Neuronal stem cell (in vitro differentiated cells): ENCODE data around the gene ALDH3A1.
A peak's percentile ranks its signal among the peaks of the same experiment; 100 is the strongest.

Experiments used
- DNase-seq: peaks from one replicate; pipeline ENCODE4 v3.0.0-alpha.2; 2013; ENCODE audit warnings: low spot score
- H2AFZ ChIP-seq: one replicate; pipeline ENCODE4 v1.6.1; 2013; ENCODE audit warnings: mild to moderate bottlenecking, low read length, inconsistent platforms
- H2AK5ac ChIP-seq: 2 replicates; pipeline ENCODE4 v1.6.1; 2013; ENCODE audit warnings: low read depth, mild to moderate bottlenecking, inconsistent platforms, low read length, moderate library complexity, mixed read lengths
- H2BK120ac ChIP-seq: 2 replicates; pipeline ENCODE4 v1.6.1; 2013; ENCODE audit warnings: low read depth, mild to moderate bottlenecking, inconsistent platforms, low read length, moderate library complexity, mixed read lengths
- H2BK12ac ChIP-seq: one replicate; pipeline ENCODE4 v1.6.1; 2013; ENCODE audit warnings: low read length, inconsistent platforms
- H2BK15ac ChIP-seq: 2 replicates; pipeline ENCODE4 v1.6.1; 2013; ENCODE audit warnings: mild to moderate bottlenecking, low read length, inconsistent platforms, mixed read lengths
- H2BK5ac ChIP-seq: one replicate; pipeline ENCODE4 v1.6.1; 2013; ENCODE audit warnings: inconsistent platforms, mild to moderate bottlenecking, low read length, moderate library complexity
- H3K14ac ChIP-seq: one replicate; pipeline ENCODE4 v1.6.1; 2013; ENCODE audit warnings: low read length, inconsistent platforms
- H3K18ac ChIP-seq: 2 replicates; pipeline ENCODE4 v1.6.1; 2013; ENCODE audit warnings: low read length, inconsistent platforms
- H3K23ac ChIP-seq: 2 replicates; pipeline ENCODE4 v1.6.1; 2013; ENCODE audit warnings: low read depth, mild to moderate bottlenecking, mixed read lengths, low read length, inconsistent platforms; ENCODE audit not compliant: poor library complexity
- H3K27ac ChIP-seq: replicated peaks from 3 replicates; pipeline ENCODE4 v1.5.1; 2013; ENCODE audit warnings: low read length, inconsistent platforms
- H3K27me3 ChIP-seq, 3 experiments: 2 replicates each; pipeline ENCODE4 v1.6.1; 2013; ENCODE audit warnings: low read length in 3 of 3, mild to moderate bottlenecking in 2 of 3, inconsistent platforms in 1 of 3, low read depth in 1 of 3, mixed read lengths in 1 of 3, moderate library complexity in 1 of 3; ENCODE audit not compliant: control insufficient read depth in 3 of 3, insufficient read depth in 3 of 3
- H3K36me3 ChIP-seq, 2 donors: replicated peaks in 1 of 2; 2 replicates each; pipeline ENCODE4 v1.6.1; 2013; ENCODE audit warnings: low read length in 2 of 2; ENCODE audit not compliant: control insufficient read depth in 2 of 2, insufficient read depth in 2 of 2
- H3K4ac ChIP-seq: 2 replicates; pipeline ENCODE4 v1.6.1; 2013; ENCODE audit warnings: inconsistent platforms, mild to moderate bottlenecking, low read length, moderate library complexity
- H3K4me1 ChIP-seq, 2 donors: 1 replicate in 1 of 2; 2 replicates in 1 of 2; pipeline ENCODE4 v1.6.1; 2013; ENCODE audit warnings: low read length in 2 of 2, low read depth in 1 of 2; ENCODE audit not compliant: control insufficient read depth in 2 of 2, insufficient read depth in 1 of 2
- H3K4me2 ChIP-seq: one replicate; pipeline ENCODE4 v1.6.1; 2013; ENCODE audit warnings: mild to moderate bottlenecking, low read length, inconsistent platforms; ENCODE audit not compliant: insufficient read depth, poor library complexity, severe bottlenecking
- H3K4me3 ChIP-seq, 2 donors: 2 replicates each; pipeline ENCODE4 v1.5.1; 2013; ENCODE audit warnings: low read length in 2 of 2, mild to moderate bottlenecking in 2 of 2, inconsistent platforms in 1 of 2, moderate library complexity in 1 of 2
- H3K79me1 ChIP-seq: one replicate; pipeline ENCODE4 v1.6.1; 2013; ENCODE audit warnings: low read depth, mild to moderate bottlenecking, inconsistent platforms, low read length, moderate library complexity
- H3K9ac ChIP-seq: one replicate; pipeline ENCODE4 v1.6.1; 2013; ENCODE audit warnings: mild to moderate bottlenecking, low read depth, low read length, inconsistent platforms; ENCODE audit not compliant: poor library complexity
- H3K9me3 ChIP-seq, 2 donors: replicated peaks in 1 of 2; 2 replicates each; pipeline versions ENCODE3 to v1.6.1; 2013; ENCODE audit warnings: low read length in 2 of 2, mild to moderate bottlenecking in 2 of 2, inconsistent platforms in 1 of 2, low read depth in 1 of 2, mixed read lengths in 1 of 2, moderate library complexity in 1 of 2; ENCODE audit not compliant: control insufficient read depth in 2 of 2, insufficient read depth in 1 of 2
- H4K8ac ChIP-seq: one replicate; pipeline ENCODE4 v1.6.1; 2013; ENCODE audit warnings: low read depth, mild to moderate bottlenecking, inconsistent platforms, low read length, moderate library complexity
- H4K91ac ChIP-seq: one replicate; pipeline ENCODE4 v1.6.1; 2013; ENCODE audit warnings: low read length, low read depth, mild to moderate bottlenecking, inconsistent platforms; ENCODE audit not compliant: poor library complexity
- WGBS, 2 donors: extraction: QIAGEN DNeasy Blood & Tissue Kit; methylation state at CpG; one replicate each; pipeline ENCODE4 v1.1.7; 2013; ENCODE audit warnings: missing lambda C conversion rate in 2 of 2, mixed read lengths in 1 of 2; ENCODE audit not compliant: insufficient read length in 2 of 2, insufficient replicate concordance in 1 of 2; ENCODE audit errors: extremely low coverage in 2 of 2; 5-methylcytosine and 5-hydroxymethylcytosine counted together

Gene ALDH3A1

DNA sequence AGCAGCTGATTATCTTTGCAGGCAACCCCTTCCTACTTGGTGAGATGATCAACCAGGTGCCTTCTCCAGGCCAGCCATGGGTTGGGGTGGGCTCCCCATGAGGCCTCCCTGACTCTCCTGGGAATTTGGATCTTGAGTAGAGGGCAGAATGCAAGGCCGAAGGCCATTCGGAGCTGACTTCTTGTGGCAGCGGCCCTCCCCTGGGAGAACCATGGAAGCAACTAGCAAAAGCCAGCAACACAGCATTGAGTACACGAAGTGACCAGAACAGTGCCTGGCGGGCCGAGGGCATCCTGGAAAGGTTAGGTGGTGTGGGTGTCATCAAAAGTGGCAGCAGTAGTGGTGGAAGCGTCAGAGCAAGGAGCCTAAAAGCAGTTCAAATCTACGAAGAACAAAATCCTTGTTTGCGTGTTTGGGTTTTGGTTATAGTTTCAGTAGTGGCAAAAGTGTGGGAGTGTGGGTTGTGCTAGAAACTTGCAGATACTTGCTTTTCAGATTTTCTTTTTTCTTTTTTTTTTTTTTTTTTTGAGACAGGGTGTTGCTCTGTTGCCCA, 2.0 kb upstream of the ALDH3A1 start:
- Histone ChIP-seq H3K4ac (no peak overlapping the region), H3K4me2 (no peak overlapping the region), H2AK5ac (no peak overlapping the region), H3K23ac (no peak overlapping the region), H3K36me3 (no peaks in the 10 kb centered on the region), H3K79me1 (no peaks in the 10 kb centered on the region), H3K14ac (peak overlapping the region; percentile 1), H3K9me3 (no peaks in the 10 kb centered on the region), H4K91ac (no peak overlapping the region), H2AFZ (no peak overlapping the region), H2BK5ac (no peak overlapping the region), H3K27ac (no peak overlapping the region), H3K27me3 (peaks cover 0 to 56% (median 0%) of the 10 kb centered on the region in 3 experiments), H3K4me3 (no peak overlapping the region), H2BK15ac (peak overlapping the region; percentile 2), H2BK12ac (no peak overlapping the region), H3K4me1 (peaks cover 0 to 9% of the 10 kb centered on the region in 2 donors), H2BK120ac (no peak overlapping the region), H4K8ac (no peak overlapping the region), H3K18ac (no peak overlapping the region), H3K9ac (no peak overlapping the region)
- no CpG with 5 or more reads among the region's 9 CpGs for WGBS, 2 donors
- DNase-seq = no peak

DNA sequence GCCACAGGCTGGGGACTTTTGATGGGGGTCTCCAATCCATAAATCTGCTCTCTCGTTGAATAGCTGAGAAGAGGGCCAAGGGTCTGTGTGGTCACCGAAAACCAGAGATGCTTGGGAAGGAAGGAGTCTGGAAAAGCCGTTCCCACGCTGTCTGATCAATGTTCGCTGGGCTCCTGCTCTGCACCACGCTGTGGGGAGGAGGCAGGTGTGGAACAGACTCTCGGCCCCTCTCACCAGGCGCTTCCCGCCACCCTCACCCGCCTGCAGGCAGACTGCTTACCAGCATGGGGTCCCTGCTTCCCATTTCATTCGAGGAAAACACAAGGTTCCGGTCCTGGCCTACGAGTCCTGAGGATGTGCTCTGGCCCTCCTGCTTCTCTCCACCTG, 702 bp upstream of the ALDH3A1 start:
- H3K79me1 ChIP-seq = no peaks in the 10 kb centered on the region
- no CpG with 5 or more reads among the region's 13 CpGs for WGBS, 2 donors
- H2BK12ac ChIP-seq = no peak overlapping the region
- no peak overlapping the region for H3K14ac ChIP-seq
- no peaks in the 10 kb centered on the region for H3K36me3 ChIP-seq
- peaks cover 2 to 12% of the 10 kb centered on the region in 2 donors for H3K4me1 ChIP-seq
- H3K27me3 ChIP-seq = peaks cover 0 to 50% (median 0%) of the 10 kb centered on the region in 3 experiments
- peak overlapping the region; percentile 6 for H3K23ac ChIP-seq
- no peak overlapping the region for H3K4me2 ChIP-seq
- no peak overlapping the region for H2AFZ ChIP-seq
- H2BK120ac ChIP-seq = peak overlapping the region; percentile 63
- no peak overlapping the region for H3K9ac ChIP-seq
- no peak for DNase-seq
- H3K18ac ChIP-seq = peak overlapping the region; percentile 79
- peak overlapping the region; percentile 79 for H4K91ac ChIP-seq
- peak overlapping the region; percentile 44 for H2AK5ac ChIP-seq
- no peak overlapping the region for H3K27ac ChIP-seq
- no peak overlapping the region for H2BK5ac ChIP-seq
- H4K8ac ChIP-seq = no peak overlapping the region
- peak overlapping the region; percentile 88 for H2BK15ac ChIP-seq
- H3K4me3 ChIP-seq = no peak overlapping the region
- H3K4ac ChIP-seq = no peak overlapping the region
- no peaks in the 10 kb centered on the region for H3K9me3 ChIP-seq

DNA sequence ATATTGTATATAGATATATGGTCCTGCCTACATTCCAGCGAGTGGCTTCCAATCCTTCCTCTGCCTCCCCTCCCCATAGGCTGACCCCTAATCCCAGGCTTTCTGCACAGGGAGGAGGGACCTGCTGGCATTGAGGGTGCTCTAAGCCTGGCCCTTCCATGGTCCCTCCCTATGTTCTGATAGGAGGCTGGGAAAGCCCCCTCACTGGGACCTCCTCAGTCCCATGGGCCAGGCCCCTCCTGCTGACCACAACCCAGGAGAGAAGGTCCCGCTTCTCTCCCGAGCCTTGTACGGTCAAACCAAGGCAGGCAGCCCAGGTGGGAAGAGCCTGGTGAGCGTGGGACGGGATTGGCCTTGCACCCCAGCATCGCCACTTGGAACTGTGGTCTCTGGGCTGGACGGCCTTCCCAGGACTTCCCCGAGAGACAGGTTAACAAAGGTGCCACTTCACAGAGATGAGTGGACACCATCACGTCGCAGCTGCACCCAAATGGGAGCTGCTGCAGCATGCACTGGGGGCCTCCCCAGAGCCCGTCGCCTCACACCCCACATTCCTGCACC, 859 bp downstream of the ALDH3A1 start:
- peak overlapping the region; percentile 78 for H3K18ac ChIP-seq
- no peak overlapping the region for H4K8ac ChIP-seq
- H4K91ac ChIP-seq = no peak overlapping the region
- H3K9me3 ChIP-seq = peaks cover 0 to 2% of the 10 kb centered on the region in 2 donors
- H3K79me1 ChIP-seq = no peaks in the 10 kb centered on the region
- H3K4me3 ChIP-seq = no peak overlapping the region
- H3K14ac ChIP-seq = no peak overlapping the region
- peak overlapping the region; percentile 51 for H2AK5ac ChIP-seq
- H2BK15ac ChIP-seq = no peak overlapping the region
- H3K27ac ChIP-seq = no peak overlapping the region
- H3K36me3 ChIP-seq = no peaks in the 10 kb centered on the region
- peaks cover 2 to 10% of the 10 kb centered on the region in 2 donors for H3K4me1 ChIP-seq
- no peak for DNase-seq
- peak overlapping the region; percentile 7 for H3K9ac ChIP-seq
- H2BK120ac ChIP-seq = no peak overlapping the region
- peaks cover 0 to 44% (median 0%) of the 10 kb centered on the region in 3 experiments for H3K27me3 ChIP-seq
- H3K4me2 ChIP-seq = no peak overlapping the region
- WGBS, 2 donors = no CpG with 5 or more reads among the region's 13 CpGs
- H2BK5ac ChIP-seq = no peak overlapping the region
- no peak overlapping the region for H3K23ac ChIP-seq
- no peak overlapping the region for H3K4ac ChIP-seq
- no peak overlapping the region for H2AFZ ChIP-seq
- H2BK12ac ChIP-seq = no peak overlapping the region

- Histone ChIP-seq H3K4me3 (no peak overlapping the region), H3K4me1 (peaks cover 2 to 10% of the 10 kb centered on the region in 2 donors), H3K18ac (no peak overlapping the region), H3K4ac (no peak overlapping the region), H3K14ac (peak overlapping the region; percentile 85), H4K91ac (peak overlapping the region; percentile 97), H2BK12ac (peak overlapping the region; percentile 97), H2AK5ac (no peak overlapping the region), H2BK5ac (no peak overlapping the region), H3K9me3 (peaks cover 0 to 2% of the 10 kb centered on the region in 2 donors), H4K8ac (no peak overlapping the region), H2AFZ (no peak overlapping the region), H3K79me1 (no peaks in the 10 kb centered on the region), H3K36me3 (no peaks in the 10 kb centered on the region), H2BK15ac (no peak overlapping the region), H3K4me2 (no peak overlapping the region), H3K23ac (peak overlapping the region; percentile 94), H2BK120ac (no peak overlapping the region), H3K27ac (no peak overlapping the region), H3K9ac (no peak overlapping the region), H3K27me3 (peaks cover 0 to 44% (median 0%) of the 10 kb centered on the region in 3 experiments)
- no peak for DNase-seq
- no CpG with 5 or more reads among the region's 20 CpGs for WGBS, 2 donors
These were observed 1.6 kb downstream of the ALDH3A1 start for GRCh38 chr17:19746517-19746916.
